ENCODE data around the gene GLIS2.

DNA sequence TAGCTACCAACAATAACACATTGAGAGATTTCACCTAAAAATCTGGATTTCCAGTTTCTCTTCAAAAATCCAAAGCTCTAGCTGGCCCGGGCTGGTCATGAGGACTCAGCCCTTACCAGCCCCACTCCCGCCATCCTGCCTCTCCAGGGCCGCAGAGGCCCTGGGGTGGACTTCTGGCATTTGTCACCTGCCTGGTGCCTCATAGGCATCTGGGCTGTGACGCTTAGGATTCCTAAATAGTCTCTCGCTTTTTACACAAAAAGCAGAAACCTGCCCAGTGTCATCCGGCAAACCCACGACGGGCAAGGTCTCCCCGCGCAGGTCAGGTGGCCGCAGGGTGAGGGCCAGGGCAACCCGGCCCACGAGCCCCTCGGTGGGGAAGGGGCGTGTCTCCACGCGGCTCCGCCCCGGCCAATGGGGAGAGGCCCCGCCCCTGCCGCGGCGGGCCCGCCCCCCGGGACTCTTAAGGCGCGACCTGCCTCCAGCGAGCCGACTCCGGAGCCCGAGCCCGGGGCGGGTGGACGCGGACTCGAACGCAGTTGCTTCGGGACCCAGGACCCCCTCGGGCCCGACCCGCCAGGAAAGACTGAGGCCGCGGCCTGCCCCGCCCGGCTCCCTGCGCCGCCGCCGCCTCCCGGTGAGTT, 55.6 kb downstream of the GLIS2 start, which contains the start of gene VASN:
- TF ChIP-seq, protein P1, sequence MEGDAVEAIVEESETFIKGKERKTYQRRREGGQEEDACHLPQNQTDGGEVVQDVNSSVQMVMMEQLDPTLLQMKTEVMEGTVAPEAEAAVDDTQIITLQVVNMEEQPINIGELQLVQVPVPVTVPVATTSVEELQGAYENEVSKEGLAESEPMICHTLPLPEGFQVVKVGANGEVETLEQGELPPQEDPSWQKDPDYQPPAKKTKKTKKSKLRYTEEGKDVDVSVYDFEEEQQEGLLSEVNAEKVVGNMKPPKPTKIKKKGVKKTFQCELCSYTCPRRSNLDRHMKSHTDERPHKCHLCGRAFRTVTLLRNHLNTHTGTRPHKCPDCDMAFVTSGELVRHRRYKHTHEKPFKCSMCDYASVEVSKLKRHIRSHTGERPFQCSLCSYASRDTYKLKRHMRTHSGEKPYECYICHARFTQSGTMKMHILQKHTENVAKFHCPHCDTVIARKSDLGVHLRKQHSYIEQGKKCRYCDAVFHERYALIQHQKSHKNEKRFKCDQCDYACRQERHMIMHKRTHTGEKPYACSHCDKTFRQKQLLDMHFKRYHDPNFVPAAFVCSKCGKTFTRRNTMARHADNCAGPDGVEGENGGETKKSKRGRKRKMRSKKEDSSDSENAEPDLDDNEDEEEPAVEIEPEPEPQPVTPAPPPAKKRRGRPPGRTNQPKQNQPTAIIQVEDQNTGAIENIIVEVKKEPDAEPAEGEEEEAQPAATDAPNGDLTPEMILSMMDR (IDR thresholded peaks at IDR 0.05; ENCODE audit: low read length), result no peak
- TF ChIP-seq EZH2 (IDR thresholded peaks at IDR 0.05; ENCODE audit: borderline replicate concordance, low read length), result no peak

Measured in OCI-LY1 (cell line).